Suppressor macrophage treated with lipopolysaccharide for 4 hours (primary cell): ENCODE measurements around the gene CCNG2.

Experiments used
- DNase-seq: peaks from one replicate; pipeline ENCODE4 v3.0.0-alpha.2; 2020

CCNG2 gene

GRCh38 chr4:77209936-77210335 lies 52.9 kb downstream of the CCNG2 start:
- DNase-seq = no peak

- no peak for DNase-seq
Measured at GRCh38 chr4:77215107-77215506, 58.1 kb downstream of the CCNG2 start.

DNA sequence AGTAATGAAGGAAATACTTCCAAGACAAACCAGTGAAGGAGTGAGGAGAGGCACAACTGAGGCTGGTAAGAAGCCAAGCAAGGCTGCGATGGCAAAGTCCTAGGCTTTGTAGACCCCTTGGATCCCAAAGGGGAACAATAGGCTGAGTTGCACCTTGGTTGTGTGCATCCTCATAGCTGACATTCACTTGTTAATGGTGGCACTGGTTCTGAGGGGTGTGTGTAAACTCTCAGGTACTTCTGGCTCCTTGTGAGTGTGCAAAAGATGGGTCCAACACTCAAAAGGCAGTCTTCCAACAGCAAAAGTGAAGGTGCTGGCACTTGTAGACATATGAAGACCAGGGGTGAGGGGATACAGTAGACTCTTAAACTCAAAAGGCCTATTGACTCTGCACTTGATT lies 60.5 kb downstream of the CCNG2 start:
- no peak for DNase-seq

DNA sequence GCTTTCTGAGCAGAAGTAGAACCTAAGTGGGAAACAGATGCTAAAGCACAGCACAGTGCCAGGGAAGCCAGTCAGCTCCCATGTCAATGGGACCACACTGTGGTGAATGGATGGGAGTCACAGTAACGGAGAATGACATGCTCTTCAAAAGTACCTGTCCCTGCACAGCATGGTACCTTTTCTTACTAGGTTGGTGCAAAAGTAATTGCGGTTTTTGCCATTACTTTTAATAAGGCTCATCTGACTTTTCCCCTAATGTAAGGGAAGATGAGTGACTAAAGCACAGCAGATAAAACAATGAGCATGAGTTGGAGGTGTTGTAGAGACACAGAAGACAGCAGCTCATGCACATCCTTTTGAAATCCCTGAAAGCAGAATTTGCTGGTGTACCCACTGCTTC lies 62.3 kb downstream of the CCNG2 start:
- DNase-seq = no peak
